Cerebellar nuclear complex (tissue), 1 donor: ENCODE data around the gene AP2A2.

Experiments
- DNase-seq, 2 experiments: peaks; one replicate each; lab custom pipeline; 2025; lab: John Stamatoyannopoulos, UW

The AP2A2 gene

DNA sequence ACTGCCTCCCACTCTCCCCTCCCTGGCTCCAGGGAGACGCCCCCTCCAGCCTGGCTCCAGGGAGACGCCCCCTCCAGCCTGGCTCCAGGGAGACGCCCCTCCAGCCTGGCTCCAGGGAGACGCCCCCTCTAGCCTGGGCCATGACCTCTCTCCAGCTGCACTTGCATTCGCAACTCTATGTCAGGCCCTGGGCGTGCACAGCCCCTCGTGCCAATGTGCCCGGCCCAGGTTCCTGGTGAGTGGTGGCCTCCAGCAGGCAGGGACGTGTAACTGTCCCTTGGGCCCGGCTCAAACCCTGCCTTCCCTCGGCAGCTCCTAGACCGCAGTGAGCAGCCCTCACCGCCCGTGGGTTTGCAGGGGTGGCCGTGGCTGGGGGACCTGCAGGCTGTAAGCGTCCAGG is 104.0 kb downstream of the AP2A2 start:
- DNase-seq = no peak

DNA sequence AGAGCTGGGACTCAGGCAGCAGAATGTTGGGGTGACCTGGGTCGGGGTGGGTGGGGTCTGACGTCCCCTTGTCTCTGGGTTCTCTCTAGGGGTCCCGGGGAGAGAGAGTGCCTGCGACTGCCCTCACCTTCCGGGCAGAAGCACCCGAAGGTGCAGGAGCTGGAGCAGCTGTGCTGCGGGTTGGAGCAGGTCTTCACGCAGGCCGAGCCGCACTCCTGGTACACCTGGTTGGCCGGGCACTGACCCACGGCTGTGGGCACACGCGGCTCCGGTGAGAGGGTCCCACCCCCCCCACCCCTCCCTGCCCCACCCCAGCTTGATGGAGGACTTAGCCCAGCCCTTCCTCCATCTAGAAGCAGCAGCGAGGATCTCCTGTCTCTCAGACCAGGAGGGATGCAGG is 104.4 kb downstream of the AP2A2 start:
- DNase-seq = no peak

DNA sequence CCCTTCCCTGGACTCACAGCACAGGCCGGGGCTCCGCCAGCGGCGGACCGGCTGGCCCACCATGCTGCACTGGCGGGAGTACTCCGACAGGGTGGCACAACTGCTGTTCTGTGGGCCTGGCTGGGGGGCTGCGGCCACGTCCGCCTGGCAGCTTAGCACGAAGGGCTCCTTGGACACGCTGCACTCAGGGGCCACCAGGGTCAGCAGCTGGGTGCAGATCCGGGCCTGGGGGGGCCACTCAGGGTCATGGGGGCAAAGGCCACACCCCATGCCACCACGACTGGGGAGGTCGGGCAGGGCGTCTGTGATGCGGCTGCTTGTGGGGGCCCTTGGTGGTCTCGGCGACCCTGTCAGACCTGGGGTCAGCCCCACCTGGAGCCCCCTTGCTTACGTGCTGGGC is 104.9 kb downstream of the AP2A2 start:
- no peak for DNase-seq

DNA sequence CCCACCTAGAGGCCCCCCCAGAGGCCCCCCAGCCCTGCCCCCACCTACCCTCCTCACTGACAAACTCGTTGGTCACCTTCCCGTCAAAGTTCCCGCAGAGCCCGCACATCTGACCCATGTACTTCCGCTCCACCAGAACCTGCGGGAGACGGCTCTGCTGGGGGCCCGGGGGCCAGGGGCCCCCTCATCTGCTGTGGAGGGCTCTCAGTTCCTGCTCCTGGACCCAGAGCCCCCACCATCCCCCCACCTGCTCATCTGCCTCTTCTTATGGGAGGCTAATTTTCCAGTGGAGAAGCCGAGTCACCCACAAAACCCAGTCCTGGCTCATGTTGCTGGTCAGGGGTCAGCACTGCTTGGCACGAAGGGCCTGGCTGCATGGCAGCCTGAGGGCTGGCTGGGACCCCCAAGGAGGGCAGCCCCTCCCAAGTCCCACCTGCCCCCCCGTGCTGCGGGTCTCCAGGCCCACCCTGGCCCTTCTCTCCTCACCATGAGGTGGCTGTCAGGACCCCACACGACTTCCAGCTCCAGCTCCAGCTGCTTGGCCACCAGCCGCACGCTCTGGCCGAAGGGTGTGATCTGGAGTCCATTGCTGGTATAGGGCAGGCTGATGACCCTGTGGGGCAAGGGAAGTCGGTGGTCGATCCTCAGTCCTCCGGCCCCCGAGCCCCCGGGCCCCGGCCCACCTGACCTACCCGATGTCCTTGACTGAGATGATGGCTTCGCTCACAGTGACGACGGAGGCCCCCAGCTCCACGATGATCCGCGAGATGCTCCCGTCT is 105.6 kb downstream of the AP2A2 start:
- DNase-seq = no peak

DNA sequence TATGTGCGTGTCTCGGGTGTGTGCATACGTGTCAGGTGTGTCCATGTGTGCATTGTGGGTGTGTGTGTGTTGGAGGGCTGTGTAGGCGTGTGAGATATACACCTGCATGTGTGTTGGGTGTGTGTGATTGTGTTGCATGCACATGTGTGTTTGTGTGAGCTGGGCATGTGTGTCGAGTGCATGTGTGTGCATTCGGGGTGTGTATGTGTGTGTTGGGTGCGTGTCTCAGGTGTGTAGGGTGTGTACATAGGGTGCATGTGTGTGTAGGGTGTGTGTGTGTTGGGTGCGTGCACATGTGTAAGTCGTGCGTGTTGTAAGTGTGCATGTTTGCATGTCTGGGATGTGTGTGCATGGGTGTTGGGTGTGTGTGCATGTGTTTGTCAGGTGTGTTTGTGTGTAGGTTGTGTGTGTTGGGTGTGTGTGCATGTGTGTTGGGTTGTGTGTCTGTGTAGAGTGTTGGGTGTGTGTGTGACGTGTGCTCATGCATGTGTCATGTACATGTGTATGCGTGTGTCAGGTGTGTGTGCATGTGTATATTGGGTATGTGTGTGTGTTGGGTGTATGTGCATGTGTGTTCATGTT is 106.7 kb downstream of the AP2A2 start:
- no peak for DNase-seq

DNA sequence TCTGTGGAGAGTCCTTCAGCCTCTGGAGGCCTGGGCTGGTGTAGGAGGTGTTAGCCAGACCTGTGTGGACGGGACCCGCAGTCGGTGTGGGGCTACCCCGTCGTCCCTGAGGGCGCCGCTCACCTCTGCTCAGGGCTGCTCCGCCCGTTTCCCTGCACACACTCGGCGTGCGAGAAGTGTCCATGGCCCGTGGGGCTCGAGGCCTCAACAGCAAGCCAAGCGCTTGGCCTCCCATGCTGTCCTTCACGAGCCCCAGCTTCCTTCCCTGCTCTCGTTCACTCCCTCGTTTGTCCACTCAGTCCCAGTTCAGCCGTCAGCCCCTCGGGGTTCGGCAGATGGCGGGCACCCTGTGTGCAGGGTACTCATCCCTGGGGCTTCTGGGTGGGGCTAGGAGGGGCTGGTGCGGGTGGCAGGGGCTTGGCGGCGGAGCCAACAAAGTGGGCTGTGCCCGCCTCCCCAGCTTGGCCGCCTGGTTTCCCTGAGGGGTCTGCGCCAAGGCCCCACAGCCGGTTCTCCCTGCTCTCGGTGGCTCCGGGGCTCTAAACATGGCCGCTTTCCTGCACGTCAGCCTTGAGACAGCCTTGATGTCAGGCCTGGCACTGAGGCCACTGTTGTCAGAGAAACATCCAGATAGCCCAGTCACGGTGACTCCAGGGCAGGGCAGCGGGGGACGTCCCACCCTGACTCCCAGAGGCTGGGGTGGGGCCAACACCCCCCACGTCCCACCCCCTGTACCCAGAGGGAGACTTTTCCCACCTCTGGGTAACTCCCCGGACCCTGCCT is 107.5 kb downstream of the AP2A2 start:
- DNase-seq = no peak

DNA sequence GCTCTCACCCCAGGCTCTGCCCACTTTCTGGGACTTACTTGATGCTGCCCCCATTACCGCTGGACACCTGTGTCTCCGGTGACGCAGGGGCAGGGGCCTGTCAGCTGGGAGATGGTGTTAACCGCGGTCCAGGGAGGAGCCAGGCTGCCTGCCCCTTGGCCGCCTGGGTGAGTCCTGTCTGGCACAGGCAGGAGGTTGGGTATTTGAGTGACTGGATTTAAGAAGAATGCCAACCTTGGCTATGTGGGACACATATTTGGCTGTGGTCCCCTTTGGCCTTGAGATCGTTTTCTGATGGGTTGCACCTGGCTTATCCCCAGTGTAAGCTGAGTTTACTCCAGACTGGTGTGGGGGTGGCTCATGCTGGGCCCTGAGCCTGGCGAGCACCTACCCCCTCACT is 108.3 kb downstream of the AP2A2 start:
- no peak for DNase-seq

DNA sequence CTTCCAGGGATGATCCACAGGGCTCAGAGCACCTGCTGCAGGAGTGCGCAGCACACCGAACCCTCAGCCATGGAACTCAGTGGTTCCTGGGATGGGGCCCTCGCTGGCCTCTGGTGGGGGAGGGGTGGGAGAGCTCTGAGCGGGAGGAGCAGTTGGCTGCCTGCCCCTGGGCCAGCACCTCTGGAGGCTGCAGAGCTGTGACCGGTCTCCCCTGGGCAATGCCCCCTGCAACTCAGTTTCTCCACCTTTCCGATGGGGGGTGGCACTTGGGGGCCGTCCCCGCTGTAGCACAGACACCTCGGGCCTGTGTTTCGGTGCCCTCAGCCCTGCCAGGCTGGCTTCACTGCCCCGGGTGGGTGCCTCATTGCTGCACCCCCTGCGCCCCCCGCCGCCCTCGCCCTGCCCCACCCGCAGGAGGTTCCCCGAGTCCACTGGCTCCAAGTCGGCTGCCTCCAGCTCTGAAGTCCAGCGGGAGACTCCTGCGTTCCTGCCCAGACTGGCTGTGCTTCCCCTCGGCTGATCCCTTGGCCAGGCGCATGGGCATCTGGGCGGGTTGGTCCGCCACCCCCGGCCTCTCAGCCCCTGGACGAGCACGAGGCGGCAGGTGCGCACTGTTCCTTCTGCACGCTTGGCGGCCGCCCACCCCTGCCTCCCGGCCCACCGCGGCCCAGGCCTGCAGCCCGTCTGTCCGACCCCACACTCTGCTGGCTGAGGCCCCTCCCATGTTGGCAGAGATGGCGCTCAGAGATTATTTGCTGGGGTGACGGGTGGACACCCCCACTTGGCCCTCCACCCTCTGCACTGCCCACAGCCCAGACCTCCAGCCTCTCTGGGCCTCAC is 109.0 kb downstream of the AP2A2 start:
- DNase-seq = no peak

DNA sequence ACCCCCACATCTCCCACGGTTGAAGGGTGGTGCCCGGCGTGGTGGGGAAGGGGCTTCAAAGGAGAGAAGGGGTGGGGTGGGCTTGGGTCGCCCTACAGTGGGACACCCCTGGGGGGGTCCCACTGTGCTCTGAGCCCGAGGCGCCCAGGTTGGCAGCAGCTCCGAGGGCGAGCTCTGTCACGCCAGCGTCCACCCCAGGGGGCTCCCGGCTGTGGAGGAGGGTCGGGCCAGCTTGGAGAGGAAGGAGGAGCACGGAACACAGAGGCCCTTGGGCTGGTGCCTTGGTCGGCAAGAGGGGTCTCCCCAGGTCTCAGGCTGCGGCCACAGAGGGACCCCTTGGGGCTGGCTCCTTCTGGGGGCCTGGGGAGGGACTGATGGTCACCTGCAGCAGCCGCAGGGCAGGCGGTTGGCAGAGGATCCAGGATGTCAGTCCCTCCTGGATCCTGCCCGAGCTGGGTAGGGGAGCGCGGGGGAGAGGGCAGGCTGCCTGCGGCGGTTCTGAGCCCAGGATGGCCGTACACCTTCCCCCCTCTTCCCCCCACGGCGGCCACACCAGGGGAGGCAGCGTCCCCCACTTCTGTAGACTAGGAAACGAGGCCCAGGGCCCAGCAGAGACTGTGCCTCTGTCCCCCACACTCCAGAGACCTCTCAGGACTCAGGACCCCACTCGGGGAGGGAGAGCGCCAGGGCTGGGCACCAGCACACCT is 110.1 kb downstream of the AP2A2 start:
- no peak for DNase-seq

DNA sequence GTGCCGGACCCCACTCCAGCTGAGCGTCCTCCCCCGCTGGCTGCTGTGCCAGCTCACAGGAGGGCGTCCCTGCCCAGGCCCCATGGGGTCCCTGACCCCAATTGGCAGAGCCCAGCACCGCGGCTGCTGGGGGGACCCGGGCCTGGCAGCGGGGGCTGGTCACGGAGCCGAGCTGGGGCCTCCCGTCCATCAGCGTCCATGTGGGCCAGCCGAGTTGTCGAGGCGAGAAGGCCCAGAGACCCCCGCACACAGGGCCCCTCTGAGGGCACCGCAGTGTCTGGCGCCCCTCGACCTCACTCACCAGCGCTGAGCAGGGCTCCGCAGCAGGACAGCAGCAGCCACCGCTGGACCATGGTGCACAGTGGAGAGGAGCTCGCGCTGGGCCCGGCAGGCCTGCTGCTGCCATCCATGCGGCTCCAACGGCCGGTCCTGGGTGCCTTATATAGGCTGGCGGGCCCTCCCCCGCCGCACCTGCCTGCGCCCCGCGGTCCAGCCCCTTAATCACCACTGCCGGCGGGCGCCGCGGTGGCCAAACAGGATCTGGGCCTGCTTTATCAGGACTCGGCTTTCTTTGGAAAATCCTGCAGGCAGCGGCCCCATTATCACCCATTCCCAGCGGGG is 110.7 kb downstream of the AP2A2 start, which contains the start of gene MUC6:
Gene MUC6 (minus strand): TSS at position 416 of the 621 bp plus-strand sequence. CDS start 63 bp downstream, at position 353.
- no peak for DNase-seq

DNA sequence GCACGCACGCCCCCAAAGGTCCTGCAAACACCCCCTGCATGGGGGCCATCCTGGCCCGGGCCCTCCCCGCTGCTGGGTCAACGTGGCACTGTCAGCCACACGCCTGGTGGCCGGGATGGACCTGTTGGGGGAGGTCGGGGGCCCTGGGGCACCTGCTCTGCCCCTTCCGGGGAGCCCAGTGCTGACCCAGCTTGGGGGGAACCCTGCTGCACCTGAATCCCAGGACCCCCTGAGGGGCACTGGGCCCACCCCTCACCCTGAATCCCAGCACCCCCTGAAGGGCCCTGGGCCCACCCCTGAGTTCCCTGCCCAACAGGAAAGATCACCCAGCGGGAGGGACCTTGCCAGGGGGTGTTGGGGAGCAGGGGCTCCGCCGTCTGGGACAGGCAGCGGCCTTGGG is 111.3 kb downstream of the AP2A2 start:
- DNase-seq = no peak

DNA sequence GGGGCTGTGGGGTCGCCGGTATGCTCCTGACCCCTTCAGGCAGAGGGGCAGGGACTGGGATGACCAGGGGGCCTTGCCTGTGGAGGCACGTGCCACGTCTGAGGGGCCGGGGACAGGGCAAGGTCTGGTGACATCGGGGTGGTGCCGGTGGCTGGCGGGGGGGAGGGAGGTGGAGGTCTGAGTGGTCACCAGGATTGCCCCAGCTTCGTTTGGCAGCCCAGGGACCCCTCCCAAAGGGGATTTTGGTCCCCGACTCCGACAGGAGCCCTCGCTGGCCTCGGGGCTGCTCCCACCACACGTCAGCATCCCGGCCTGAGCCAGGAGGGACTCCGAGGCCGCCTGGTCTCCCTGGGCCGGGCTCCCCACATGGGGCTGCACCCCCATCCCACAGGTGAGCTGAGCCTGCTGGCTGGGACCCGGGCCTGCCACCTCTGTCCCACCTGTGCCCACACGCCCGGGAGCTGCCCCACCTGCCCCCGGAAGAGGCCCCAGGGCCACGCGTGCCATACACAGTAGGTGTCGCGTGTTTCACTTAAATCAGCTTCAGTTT is 111.9 kb downstream of the AP2A2 start:
- DNase-seq = no peak

DNA sequence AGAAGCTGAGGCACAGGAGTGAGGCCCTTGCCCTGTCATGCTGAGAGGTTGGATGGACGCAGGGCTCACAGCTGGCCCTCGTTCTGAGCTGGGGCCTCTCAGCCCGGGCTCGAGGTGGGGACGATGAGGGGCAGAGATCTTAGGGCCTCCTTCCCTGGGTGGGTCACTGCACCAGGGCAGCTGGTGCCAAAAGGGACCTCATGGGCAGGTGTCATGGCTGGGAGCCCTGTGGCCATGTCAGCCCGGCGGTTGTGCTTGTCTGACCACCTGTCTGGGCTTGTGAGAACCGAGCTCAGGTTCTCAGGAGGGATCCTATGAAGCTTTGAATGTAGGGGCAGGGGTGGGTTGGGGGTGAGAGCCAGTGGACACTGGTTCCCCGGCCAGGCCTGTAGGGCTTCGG is 112.7 kb downstream of the AP2A2 start:
- no peak for DNase-seq

DNA sequence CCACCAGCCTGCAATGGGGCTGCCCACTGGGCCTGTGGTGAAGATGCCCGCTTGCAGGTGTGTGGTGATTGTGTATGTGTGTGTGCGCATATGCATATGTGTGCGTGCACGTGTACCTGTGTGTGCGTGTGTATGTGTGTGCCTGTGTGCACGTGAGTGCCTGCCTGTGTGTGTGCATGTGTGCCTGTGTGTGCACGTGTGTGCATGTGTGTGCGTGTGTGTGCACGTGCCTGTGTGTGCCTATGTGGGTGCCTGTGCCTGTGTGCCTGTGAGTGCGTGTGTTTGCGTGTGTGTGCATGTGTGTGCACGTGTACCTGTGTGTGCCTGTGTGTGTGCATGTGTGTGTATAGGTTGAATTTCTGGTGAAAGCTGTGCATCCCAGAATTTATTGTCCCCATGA is 113.3 kb downstream of the AP2A2 start:
- no peak for DNase-seq

DNA sequence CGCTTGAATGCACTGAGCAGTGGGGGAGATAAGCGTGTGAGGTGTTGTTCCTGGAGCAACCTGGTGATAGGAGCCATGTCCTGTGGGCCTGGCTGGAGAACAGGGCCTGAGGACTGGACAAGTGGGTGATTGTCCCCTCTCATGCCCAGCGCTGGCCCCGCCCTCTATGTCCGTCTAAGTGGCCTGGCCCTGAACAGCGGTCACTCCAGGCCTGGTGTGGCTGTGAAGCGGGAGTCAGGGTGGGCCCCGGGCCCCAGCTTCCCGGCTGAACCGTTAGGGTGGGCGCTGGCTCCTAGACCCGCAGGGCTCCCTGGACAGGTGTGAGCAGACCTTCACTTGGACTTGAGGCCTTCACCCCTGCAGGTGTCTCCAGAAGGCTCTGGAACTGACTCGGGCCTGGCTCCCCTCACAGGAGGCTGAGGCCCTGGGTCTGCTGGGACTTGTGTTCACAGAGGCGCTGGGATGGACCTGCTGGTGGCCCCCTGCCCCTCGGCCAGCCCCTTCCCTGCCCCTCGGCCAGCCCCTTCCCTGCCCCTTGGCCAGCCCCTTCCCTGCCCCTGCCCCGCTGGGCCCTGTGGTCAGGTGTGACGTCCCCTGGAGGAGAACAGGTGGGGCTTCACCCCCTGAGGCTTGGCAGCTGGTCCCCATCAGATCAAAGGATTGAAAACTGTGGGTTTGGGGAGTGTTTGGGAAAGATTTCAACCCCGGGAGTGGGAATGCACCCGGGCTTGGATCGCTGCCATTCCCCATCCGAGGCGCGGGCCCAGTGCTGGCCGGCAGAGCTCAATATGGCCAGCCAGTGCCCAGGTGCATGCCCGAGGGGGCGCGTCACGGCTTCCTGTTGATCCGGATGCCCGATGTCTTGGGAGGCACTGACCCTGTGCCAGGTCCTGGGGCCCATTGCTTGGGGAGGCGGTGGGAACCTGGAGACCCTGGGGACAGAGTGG is 114.1 kb downstream of the AP2A2 start:
- DNase-seq = no peak

DNA sequence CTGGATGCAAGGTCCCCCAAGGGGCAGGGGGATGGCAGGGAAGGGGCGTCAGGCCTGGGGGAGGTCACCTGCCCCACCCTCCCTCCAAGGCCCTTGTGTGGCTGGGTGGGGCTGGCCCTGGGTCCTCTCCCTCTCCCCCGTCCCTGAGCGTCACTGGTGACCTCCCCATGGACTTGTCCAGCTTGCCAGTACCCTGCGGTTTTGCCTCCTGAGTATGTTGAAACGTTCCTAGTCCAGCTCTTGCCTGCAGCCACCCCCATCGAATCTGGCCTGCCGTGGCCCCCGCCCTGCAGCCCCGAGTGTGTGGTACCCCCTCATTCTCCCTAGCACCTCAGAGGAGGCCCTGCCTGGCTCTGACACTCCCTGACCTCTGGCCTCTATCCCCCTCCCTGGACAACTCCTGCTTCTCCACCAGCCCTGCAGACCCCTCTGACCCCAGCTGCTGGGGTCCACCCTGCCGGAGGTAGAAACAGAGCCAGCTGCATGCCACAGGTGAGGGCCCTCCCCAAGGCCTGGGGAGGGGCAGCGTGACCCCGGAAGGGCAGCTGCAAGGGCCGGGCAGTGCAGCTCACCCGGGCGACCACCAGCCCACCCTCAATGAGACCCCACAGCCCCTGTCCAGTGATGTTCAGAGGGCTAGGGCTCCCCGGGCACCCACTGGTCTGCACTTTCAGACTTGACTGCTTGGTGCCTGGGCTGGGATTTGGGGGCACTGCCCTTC is 114.9 kb downstream of the AP2A2 start:
- DNase-seq = no peak

DNA sequence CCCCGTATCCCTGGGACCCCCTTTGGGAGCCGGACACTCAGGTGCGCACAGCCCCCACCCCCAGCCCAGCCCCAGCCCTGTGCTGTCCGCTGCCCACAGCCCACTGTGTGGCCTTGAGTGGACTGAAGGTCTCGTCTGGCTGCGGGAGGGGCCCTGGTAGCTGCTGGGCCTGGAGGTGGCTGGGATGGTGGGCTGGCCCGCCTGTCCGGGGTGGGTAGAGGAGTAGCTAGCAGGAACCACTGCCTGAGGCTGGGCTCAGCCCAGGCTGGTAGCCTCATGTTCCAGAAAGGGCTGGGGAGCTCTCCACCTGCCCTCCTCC is 115.4 kb downstream of the AP2A2 start:
- DNase-seq = no peak

DNA sequence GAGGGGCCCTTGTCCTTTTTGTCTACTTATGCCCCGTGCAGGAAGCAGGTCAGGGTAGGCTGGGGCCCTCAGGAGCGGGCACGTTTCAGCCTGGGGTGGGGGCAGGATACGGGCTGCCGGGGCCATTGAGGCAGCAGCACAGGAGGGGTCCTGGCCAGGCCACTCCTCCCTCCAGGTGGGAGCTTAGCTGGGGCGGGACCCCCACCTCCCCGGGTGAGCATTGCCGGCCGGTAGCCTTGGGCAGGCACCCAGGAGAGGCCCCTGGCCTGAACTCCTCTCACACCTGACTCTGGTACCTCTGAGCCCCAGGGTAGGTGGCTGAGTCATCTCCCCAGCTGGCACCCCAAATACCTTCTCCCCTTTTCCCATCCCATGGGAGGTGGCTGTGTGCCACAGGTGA is 115.8 kb downstream of the AP2A2 start:
- DNase-seq = no peak
